T-helper 9 cell (primary cell): ENCODE measurements around the gene GDF7.

ENCODE experiments used
- DNase-seq: peaks from one replicate; pipeline ENCODE4 v3.0.0-alpha.2; 2020
- total RNA-seq, 2 donors: gene quantifications; one replicate each; lab custom pipeline; 2026; lab: John Stamatoyannopoulos, UW

The GDF7 gene
- total RNA-seq, result 1.2 to 2.4 reads per million in 2 donors

DNA sequence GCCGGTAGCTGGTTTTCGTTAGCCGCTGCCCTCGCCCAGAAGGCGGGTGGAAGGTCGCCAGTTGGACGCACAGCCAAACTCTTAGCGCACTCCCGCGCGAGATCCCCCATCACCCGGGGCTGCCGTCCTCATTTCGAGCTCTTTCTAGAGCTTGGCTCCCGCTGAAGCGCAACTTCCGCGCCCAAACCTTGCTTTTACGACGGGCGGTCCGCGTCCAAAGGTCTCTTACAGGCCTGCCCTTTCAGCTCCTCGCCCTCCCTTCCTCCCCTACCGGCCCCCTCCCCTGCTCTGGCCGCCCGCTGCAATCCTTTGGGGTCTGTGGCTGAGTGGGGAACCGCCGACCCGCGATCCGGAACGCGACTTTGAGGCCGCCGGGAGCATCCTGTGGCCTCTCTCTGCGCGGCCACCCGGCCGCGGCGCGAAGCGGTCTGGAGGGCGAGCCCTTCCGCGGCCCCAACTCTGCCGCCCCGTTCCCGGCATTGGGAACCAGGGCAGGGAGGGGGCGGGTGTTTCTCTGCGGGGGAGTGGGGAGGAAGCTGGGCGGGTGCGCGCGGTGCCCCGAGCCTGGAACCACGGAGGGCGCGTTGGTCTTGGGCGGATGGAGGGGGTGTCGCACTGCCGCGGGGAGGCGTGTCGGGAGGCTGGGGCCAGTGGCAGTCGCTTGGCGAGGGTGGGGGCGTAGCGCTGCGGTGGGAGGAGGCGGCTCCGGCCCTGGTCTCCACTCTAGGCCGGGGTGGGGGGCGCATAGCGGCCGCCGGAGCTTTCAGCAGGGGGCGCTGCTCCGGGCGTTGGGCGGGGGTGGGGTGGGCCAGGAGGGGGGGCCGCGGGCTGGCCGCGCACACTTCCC, at the start of gene GDF7:
Gene GDF7 (plus strand): TSS at position 841 of the 847 bp plus-strand sequence. CDS start 96 bp downstream, outside the sequence.
- DNase-seq, result no peak

GRCh38 chr2:20617892-20618467, 49.0 kb upstream of the GDF7 start:
- DNase-seq, result no peak

DNA sequence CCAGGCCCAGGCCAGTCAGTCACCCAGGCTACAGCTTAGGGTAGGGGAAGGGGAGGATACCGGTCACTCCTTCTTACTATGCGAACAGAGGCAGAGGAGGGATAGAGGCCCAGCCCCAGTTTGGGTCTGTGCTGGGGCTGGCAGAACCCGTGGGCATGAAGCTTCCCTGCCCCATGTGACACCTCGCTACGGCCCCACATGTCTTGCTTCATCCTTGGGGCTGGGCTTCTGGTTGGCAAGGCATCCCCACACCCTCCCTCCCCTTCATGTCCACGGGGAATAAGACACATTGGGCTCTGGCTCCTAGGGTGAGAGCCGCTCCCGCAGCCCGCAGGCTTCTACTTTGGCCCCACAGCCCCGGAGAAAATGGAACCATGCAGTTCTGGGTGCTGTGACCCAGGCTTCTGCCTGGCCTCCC, 48.5 kb upstream of the GDF7 start:
- no peak for DNase-seq

- no peak for DNase-seq
Measured at GRCh38 chr2:20618886-20619521, 47.9 kb upstream of the GDF7 start.

- no peak for DNase-seq
Measured at GRCh38 chr2:20619624-20620024, 47.3 kb upstream of the GDF7 start.

GRCh38 chr2:20620271-20620681, 46.7 kb upstream of the GDF7 start:
- DNase-seq, result no peak

DNA sequence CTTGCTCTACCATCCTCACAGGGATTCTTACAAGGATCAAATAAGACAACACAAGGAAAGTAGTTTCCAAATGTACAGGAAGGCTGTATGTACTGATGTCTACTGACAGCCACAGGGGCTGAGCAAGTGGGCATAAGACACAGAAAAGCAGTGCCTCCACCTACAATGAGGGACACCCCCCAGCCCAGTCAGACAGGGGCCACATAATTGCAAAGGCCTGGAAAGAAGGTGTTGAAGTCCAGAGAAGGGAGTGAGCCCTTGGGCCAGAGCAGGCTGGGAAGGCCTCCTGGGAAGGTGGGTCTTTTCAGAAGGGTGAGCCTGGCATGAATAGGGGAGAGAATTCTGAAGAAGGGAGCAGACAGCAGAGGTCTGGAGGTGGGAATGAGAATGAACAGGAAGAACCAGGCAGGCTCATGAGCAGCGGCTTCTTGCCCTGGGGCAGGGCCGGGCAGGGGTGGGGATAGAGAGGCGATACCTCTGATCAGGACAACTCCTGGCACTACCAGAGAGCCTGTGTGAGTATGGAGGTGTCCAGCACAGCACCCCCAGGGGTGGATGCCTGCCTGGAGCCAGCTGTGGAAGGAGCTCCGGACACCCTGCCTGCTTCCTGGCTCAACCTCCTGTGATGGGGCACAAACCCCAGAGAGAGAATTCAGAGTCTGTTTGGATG, 46.1 kb upstream of the GDF7 start:
- DNase-seq, result no peak

GRCh38 chr2:20621366-20622295, 45.3 kb upstream of the GDF7 start:
- DNase-seq, result no peak

- no peak for DNase-seq
Measured at GRCh38 chr2:20622296-20622686, 44.7 kb upstream of the GDF7 start.

DNA sequence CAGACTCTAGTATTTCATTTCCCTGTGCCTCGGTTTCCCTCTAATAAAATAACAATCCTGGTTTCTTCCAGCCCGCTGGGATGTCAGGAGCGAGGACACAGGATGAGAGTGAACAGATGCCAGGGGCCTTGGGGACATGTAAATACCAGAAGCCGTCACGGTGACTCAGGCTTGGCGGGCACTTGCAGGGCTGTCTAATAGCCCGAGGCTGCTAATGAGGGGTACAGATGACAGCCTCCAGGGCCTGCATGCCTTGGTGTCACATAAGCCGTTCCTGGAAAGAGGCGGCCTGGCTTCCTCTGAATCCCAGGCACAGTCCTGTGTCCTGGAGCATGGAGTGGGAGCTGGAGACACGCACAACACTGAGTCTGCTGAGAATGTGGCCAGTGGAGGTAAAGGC, 44.2 kb upstream of the GDF7 start:
- no peak for DNase-seq

DNA sequence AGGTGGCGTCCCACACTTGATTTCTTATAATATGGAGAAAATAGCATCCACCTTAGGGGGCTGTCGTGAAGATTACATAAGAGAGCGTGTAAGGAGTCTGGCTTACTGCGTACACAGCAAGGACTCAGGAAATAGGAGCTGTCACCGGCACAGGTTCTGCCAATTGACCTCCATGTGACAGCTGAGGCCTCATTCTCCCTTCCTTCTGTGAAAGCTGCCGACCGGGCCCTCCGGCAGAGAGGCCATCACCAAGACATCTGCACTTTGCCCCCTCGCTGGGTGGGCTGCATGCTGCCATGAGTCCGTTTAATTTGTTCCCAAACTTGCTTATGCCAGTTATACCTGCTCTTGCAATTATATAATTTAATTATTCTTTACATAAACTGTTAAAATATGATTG, 43.7 kb upstream of the GDF7 start:
- DNase-seq, result no peak

GRCh38 chr2:20623741-20624155, 43.2 kb upstream of the GDF7 start:
- DNase-seq, result no peak

DNA sequence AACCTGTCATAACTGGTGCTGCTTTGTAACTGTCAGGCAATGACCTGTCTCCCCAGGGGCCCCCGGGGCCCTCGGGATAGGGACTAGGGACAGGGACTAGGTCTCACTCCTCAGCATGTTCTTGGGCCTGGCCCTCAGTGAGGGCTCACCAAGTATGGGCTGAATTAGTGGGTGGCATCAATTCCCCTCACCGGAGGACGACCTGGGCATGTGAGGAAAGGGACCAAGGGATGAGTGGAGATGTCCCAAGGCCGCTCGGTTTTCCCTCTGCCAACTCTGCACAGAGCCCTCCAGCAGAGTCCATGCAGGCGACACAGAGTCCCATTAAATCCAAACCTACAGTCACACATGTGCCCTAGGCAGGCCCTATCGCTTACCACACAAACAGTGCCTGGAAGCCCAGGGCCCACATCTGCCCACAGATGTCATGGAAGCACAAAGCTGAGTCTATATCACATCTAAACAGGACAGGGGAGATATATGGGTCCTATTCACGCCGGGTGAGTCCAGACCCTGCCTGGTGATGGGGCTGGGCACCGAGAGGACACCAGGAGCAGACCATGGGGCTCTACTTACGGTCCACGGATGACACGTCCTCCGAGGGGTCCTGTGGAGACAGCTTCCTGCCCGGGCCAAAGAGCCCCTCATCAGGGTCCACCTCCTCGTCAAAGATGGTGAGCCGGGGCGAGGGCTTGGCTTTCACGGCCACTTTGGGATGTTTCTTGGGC, 42.6 kb upstream of the GDF7 start:
- DNase-seq, result no peak

DNA sequence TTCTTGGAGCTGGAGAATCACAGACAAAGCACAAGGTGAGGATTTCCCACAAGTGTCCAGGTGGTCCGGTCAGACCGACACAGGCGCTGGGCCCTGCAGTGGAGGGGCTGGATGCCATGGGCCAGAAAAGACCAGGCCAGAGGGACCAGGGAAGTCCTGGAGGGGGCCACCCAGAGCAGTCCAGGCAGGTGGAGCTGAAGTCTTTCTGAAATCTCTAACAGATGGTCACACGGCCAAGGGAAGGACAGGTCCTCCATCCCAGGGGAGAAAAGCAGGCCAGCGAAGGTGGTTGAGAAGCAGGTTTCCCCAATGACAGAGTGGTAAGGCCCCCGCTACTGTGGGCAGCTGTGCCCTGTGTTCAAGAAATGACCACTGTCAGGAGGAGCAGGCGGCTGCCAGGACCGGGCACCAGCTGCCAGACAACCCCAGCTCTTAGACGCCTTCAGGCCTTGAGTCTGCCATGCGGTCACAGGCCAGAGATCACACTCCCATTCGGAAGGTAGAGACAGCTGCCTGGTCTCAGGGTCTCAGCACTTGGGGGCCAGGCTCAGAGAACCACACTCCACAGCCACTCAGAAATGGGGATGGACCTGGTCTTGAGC, 42.0 kb upstream of the GDF7 start:
- no peak for DNase-seq

DNA sequence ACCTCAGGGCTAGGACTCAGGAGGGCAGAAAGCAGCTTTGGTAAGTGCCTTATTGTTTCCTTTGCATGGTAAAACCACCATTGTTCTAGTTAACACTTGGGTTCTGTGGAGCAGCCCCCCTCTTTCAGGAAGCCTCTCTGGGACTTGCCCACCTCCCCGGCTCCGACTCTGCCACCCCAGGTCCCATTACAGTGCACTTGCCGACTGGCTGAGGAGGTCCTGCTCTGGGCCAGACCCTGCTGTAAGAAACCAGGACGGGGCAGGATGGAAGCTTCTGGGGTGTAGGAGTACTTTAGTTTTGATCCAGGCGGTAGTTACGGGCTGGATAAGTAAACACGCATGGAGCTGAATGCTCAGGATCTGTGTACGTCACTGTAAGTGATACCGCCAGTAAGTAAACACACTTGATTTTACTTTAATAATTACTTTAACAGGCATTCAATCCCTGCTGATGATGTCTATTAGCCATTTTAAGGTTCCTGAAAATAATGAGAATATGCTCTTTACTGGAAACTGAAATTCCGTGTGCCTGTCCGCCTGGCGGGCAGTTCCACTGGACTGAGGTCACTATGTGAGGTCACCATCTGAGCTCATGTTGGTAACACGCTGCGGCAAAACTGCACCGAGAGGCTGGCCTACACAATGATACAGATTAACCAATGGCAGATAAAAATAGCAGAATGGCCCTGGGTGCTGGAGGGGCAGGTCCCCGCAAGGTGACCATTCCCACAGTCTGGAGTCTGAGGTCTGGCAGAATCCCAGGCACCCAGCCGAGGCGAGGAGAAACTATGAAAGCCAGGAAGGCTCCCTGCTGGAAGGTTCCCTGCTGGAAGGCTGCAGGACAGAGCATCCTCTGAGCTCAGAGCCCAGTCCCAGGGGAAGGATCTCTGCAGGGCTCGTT, 41.2 kb upstream of the GDF7 start:
- no peak for DNase-seq

- DNase-seq, result no peak
Measured at GRCh38 chr2:20626392-20626697, 40.6 kb upstream of the GDF7 start.

GRCh38 chr2:20626698-20627513, 40.0 kb upstream of the GDF7 start:
- no peak for DNase-seq

DNA sequence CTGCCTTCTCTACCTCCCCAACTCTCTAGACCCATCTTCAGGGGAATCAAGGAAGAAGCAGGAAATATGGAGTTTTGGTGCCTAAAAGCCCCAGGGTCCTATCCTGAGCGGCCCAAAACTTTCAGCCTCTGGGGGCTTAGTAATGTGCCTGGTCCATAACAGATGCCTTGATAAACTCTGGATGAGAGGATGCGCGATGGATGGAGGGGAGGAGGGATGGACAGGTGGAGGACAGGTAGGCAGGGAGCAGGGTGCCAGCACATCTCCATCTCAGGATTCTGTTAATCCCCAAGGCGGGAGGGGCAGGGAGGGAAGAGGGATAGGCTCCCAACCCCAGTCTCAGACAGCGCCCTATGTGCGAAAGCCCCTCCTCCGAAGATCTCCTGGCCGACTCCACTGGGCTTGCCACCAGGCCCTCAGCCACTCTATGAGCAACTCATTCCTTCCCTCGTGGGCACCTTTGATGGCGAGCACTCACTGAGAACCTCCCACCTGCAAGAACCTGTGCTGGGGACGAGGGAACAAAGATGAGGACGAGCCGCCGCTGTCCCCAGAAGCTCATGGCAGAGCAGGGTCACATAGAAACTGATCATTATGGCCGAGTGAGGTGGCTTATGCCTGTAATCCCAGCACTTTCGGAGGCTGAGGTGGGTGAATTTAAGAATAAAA, 39.1 kb upstream of the GDF7 start:
- no peak for DNase-seq

DNA sequence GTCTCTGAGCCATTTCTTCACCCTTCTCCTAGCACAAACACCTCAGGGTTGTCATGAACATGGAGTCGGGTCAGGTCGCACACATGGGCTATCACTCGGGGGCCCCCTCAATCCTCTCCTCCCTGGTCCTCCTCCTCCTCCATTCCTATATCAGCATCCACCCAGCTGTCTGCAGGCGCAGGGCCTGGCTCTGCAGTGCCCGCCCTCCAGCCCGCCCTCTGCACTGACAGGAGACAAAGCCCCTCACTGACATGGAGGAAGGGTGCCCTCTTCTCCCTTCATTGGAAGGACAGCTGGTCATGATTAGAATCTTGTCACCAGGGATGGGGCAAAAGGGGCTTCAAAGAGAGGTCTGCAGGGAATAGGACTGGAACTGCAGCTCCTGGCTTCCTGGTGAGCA, 37.8 kb upstream of the GDF7 start:
- no peak for DNase-seq
